RPMI8226 (cell line): ENCODE measurements around the gene UBXN10.
A peak's percentile ranks its signal among the peaks of the same experiment; 100 is the strongest.
"Not testable (repeated sequence)": the region's sequence is repeated elsewhere in the genome, so short reads cannot be mapped to it uniquely, and the experiment has no call there.

Experiments used
- DNase-seq: peaks from one replicate; pipeline ENCODE4 v3.0.0-alpha.2; 2015

UBXN10 gene

GRCh38 chr1:20210736-20211460, 25.0 kb downstream of the UBXN10 start:
- no peak for DNase-seq

- no peak for DNase-seq
Observed at GRCh38 chr1:20211511-20211931, 25.6 kb downstream of the UBXN10 start.

- no peak for DNase-seq
Observed at GRCh38 chr1:20212085-20212684, 26.3 kb downstream of the UBXN10 start.

GRCh38 chr1:20212685-20213331, 26.9 kb downstream of the UBXN10 start:
- DNase-seq, result peak; percentile 86

- DNase-seq, result no peak
Observed at GRCh38 chr1:20215716-20216115, 29.8 kb downstream of the UBXN10 start.

- peak; percentile 53 for DNase-seq
Observed at GRCh38 chr1:20216574-20216973, 30.7 kb downstream of the UBXN10 start.

GRCh38 chr1:20219053-20219452, 33.2 kb downstream of the UBXN10 start:
- not testable (repeated sequence) for DNase-seq

GRCh38 chr1:20220036-20220435, 34.1 kb downstream of the UBXN10 start:
- DNase-seq, result no peak

- DNase-seq, result no peak
Observed at GRCh38 chr1:20223106-20223505, 37.2 kb downstream of the UBXN10 start.

GRCh38 chr1:20223551-20224419, 37.9 kb downstream of the UBXN10 start:
- no peak for DNase-seq

- no peak for DNase-seq
Observed at GRCh38 chr1:20224546-20224945, 38.6 kb downstream of the UBXN10 start.

- DNase-seq, result no peak
Observed at GRCh38 chr1:20227704-20228103, 41.8 kb downstream of the UBXN10 start.

- DNase-seq, result no peak
Observed at GRCh38 chr1:20228314-20228825, 42.5 kb downstream of the UBXN10 start.

GRCh38 chr1:20229171-20229570, 43.3 kb downstream of the UBXN10 start:
- DNase-seq, result no peak

- DNase-seq, result not testable (repeated sequence)
Observed at GRCh38 chr1:20232564-20232963, 46.7 kb downstream of the UBXN10 start.

GRCh38 chr1:20233394-20233793, 47.5 kb downstream of the UBXN10 start:
- DNase-seq, result peak; percentile 52

- DNase-seq, result no peak
Observed at GRCh38 chr1:20233866-20234265, 48.0 kb downstream of the UBXN10 start.

GRCh38 chr1:20234788-20235535, 49.1 kb downstream of the UBXN10 start:
- no peak for DNase-seq

GRCh38 chr1:20237646-20238045, 51.8 kb downstream of the UBXN10 start:
- DNase-seq, result no peak

GRCh38 chr1:20240012-20240411, 54.1 kb downstream of the UBXN10 start:
- no peak for DNase-seq

- DNase-seq, result no peak
Observed at GRCh38 chr1:20242890-20243479, 57.1 kb downstream of the UBXN10 start.
